ENCODE measurements around the gene CA10.

CA10 gene

DNA sequence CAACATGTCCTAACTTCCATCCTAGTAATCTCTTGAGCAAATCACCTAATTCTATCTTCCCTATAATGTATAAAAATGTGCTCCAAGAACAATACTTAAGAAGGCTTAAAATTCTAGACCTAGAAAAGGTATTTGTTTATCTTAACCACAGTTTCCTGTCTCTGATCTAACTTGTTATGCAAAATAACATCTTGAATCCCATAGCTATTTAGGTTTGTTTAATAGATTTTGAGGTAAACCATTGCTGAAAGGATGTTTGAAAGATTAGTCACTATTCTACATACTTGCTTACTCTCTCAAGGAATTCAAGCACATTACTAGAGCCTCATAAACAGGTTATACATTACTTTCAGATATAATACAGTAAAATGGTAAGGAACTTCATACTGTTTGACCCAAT is 13.0 kb downstream of the CA10 start:
- no peak for DNase-seq

DNA sequence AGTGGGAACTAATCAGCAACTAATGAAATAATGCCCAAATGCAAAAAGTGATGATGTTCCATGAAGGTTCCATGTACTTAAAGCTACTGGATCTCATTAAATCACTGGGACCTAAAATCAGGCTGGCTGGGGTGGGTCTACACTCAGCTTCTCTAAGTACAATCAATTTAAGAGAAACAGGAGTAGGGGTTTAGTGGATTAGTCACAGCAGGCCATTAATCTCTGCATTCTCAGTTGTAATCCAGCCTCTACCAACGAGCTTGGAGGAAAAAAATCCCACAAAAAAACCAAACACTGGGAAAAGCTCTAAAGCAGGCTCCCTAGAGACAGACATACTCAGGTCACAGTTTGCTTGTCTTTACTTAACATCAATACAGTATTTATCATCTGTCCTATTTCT is 15.0 kb downstream of the CA10 start:
- DNase-seq: no peak

DNA sequence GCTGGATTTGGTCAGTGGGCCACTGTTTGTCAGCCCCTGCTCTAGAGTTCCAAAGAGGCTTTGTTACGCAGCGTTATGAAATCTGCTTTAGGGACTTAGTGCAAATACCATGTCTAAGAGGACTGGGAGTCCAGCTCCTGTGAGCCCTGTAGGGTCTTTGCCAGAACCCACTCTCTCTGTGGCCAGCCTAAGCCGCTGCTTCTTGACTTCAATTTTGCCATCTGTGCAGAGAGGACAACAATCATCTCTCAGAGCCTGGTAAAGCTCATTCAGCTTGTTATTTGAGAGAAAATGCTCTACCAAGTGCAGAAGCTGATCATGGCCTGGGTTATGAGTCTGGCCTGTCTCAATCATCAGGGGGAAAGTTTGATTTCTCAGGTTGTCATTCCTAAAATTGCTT is 17.9 kb downstream of the CA10 start:
- DNase-seq: no peak

DNA sequence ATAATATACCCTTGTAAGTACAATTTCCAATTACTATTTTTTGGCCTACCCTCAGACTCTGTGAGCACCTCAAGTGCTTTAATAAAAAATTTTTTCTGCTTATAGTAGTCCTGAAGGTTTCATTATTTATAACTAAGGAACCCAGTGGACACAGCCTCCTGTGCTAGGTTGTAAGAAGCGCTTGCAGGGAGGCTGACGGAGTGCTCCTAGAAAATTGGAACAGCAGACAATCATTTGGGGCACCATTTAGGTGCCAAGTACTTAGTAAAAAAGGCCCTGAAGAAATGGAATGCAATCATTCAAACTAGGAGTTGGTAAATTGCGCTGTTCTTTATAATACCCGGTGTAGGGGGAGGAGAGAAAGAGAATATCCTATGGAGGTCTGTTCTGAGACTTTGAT is 19.8 kb downstream of the CA10 start:
- DNase-seq: no peak

DNA sequence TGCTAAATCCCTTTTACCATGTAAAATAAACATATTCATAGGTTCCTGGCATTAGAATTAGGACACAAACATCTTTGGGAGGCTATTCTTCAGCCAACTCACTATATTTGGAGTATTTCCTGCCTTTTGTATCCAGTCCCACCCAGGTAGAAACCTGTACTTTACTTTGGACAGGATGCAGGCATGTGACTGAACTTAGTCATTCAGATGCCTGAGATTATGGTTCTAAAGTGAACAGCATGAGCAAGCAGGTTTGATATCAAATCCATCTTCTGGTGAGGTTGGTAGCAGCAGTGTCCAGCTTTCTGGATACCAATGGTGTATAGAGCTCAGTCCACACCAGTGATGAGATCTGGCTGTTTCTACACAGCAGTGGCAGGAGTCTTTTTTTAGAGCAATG is 20.2 kb downstream of the CA10 start:
- no peak for DNase-seq

DNA sequence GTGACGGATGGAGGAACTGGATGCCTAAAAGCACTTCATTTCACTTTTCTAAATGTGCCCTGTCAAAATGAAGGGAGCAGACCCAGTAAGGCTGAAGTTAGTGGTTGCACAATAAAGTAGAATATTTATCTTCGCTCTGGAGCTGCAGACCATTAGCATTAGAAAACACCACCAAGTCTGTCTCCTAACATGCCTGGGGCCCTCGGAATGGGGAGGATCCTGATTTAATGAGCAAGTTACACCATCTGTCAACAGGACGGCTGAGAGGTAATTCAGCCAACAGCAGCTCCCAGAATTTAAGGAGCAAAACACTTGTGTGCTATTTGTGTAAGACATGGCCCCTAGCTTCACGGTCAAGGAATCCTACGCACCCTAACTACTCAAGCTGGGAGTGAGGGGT is 22.3 kb downstream of the CA10 start:
- no peak for DNase-seq

DNA sequence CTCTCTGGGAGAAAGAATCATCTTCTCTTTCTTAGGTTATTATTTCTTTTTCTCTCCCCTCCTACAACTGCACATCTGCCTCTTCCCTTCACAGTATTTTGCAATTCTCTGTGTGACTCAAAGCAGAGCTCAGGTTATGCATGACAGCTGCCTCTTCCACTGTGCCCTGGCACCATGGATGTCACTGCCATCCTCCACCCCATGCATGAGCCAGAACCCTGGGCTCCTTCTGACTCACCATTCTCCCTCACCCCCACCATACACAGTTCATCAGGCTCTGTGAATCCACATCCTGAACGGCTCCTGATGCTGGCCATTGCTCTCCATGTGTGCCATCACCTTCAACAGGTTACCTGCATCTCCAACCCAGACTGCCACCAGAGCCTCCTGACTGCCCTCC is 23.9 kb downstream of the CA10 start:
- DNase-seq: no peak

DNA sequence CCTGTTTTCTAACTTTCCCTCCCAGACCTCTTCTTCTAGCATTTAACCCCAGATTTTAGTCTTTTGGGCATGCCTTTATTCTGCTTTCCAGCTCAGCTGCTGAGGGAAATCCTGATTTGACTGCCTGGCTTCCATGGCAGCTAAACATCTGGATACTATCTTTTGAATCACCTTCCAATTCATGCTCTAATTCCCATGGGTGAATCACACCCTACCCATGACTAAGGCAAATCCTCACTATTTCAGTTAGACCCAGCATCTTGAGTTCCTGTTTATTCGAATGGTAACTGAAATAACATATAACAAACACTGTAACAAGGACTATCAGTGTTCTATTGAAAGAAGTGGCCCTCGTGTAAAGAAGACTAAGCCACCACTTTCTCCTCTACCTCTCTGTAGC is 29.8 kb downstream of the CA10 start:
- DNase-seq: no peak

DNA sequence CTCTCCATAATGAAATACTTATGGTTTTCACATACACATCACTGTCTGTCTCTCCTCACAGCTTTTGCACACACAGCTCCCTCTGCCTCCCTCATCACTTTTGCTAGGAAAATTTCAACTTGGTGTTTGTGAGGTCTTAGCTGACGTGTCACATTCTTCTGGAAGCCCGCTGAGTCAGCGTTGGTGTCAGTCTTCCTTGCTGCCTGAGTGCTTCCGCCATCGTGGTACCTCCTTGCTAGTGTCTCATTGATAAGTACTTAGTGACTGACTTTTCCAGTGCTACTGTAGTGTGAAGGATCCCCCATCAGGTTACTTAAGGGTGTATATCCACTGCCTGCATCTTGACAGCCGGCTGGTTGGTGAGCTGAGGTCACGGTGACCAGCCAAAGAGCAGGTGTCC is 33.5 kb downstream of the CA10 start:
- no peak for DNase-seq

DNA sequence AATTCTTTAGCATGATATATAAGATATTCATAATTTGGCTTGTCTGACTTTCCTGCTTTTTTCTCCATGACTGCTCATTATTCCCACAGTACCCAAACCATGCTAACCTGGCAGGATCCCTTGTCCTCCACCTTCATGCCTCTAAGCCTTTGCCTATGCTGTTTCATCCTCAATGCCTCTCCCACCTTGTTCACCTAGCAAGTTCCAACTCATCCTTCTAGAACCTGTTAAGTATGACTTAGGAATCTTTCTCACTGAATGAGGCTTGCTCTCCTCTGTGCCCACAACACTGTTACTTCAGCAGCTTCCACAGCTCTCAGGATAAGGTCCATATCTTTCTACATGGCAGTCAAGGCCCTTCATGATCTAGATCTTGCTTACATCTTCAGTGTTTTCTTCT is 34.0 kb downstream of the CA10 start:
- no peak for DNase-seq

DNA sequence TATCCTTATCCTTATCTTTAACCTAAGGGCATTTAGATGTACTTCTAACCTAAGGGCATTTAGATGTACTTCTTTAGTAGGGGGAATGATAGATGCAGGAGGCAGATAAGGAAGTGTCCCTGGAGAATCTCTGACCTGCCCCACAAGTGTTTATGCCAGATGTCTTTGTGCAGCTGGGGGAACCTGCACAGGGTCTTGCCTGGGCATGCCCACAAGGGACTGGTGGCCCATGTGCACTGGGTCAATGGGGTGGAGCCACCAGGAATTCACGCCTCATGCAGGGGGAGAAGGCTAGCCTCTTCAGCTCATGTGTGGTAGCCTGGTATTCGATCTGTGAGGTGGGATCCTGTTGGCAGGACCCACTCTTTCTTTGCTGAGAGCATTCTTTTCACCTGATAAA is 38.0 kb downstream of the CA10 start:
- DNase-seq: no peak

DNA sequence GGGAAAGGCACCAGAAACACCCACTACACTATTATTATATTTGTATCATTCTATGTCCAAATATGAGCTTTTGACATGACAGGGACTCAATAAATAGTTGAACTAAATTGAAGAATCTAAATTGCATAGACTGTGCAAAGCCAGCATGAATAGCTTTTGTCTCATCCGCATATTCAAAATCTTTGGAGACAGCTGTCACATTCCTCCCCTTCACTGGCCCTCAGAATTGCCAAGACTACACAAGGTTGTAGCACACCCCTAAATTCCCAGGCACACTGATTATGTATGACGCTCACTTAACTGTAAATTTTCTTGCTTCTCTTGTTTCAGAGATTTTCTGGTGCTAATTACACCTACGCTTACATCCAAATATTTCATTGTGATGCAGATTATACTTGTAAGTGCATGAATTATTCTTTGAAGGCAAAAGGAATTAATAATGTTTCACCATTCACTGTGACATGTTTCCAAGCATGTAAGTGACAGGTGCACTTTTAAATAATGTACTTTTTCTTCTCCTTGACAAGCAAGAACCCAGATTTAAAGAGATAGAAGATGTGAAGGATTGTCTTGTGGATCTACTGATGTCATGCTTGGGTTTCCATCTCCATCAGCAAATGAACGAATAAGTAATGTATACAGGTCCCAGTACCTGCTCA is 47.5 kb downstream of the CA10 start:
- DNase-seq: no peak

DNA sequence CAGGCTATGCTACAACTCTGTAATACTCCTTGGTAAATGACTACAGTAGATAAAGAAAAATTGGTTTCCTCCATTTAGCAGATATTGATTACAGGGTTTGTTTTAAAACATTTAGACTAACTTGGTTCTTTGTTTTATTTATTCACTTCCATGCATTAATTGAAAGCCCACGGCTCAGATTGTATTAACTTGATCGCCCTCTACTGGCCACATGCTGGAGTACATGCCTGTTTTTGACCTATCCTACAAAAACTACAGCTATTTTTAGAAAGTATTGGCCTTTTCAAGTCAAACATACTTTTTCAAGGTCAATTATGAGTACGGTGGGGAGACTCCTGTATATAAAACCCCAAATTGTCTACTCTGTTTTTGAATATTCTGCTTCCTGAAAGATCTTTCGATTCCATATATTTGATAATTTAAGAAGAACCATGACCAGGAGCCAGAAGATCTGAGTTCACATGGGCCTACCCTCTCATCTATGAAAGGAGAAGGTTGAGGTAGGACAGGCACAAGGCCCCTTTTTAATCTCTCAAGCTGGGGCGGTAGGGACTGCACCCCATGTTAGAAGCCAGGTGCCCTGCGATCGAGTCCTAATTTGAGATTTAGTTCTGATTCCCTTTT is 51.8 kb downstream of the CA10 start:
- DNase-seq: peak; percentile 53

DNA sequence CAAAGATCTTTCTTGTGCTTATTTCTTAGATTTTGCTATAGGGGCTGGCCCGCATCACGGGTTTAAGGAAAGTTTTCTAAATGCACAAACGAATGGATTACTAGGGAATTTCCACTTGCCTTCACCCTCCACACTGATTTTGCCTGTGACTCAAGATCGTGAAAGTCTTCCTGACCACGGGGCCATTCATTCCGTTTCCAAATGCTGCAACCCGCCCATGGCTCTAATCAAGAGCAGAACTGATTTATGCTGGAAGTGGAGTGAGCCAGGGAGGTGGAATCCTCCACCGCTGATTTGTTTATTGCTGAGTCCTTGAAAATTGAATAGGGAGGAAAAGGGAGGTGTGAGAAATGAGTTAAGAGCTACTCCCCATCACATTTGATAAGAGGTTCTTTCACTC is 52.4 kb downstream of the CA10 start:
- no peak for DNase-seq

DNA sequence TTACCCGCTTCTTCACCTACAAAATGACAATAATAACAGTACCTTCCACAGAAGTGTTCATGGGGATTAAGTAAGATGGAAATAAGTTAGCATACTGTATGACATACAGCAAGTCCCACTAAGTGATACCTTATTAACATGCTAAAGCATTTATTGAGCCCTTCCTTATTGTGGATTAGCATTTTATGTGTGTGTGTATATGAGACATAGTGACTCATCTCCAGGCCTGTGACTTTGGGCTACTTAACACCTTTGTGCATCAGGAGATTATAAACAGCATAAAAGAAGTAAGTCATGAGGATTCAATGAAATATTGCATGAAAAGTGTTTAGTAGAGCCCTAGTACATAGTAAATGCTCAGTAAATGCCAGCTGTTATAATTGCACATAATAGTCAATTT is 52.9 kb downstream of the CA10 start:
- DNase-seq: no peak

DNA sequence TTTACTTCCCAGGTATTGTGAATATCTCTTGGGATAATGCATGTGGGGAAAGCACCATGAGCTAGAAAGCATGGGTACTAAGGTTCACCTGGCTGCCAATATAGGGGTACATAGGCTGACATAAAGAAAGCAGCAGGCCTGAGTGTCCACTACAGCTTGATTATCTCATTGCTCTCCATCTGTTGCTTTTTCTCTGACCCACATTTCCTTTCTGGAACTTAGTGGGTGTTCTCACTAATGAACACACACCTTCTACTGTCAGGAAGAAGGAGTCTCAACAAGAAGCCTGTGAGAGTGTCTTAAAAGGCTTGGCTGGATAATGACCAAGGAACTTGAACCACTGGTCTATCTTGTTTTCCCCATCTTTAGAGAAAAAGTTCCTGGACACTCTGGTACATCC is 62.5 kb downstream of the CA10 start:
- no peak for DNase-seq

DNA sequence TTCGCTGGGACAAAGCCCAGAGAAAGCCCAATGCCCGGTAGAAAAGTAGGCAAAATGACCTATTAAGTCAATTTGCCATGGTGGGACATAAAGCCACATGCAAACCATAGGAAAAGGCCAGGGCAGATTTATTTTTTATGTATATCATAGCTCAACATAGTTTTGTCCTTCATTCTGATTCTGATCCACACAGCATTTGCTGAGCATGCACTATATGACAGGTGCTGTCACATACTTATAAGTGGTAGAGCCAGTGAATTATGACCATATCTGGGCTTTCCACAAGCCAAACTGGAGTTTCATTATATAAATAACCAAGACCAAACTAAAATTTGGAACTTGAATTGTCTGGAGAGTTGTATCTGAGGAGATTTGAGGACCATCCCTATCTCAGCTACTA is 74.3 kb downstream of the CA10 start:
- DNase-seq: no peak

DNA sequence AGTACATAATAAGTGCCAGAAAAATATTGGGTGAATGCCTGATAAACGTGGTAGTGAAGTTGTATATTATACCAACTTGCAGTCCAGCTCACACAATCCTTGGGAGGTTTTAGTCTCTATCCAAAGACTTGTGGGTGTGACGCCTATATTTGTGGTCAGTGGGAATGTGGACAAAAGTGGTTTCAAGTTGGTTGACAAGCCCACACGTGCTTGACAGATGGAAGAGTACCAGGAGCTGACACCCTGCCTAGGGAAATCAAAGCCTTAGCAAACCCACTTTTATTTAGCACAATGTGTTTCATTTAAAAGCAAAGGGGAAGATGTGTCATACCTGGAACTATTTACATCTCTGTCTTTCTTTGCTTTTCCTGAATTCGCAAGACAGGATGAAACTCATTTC is 79.0 kb downstream of the CA10 start:
- DNase-seq: no peak

DNA sequence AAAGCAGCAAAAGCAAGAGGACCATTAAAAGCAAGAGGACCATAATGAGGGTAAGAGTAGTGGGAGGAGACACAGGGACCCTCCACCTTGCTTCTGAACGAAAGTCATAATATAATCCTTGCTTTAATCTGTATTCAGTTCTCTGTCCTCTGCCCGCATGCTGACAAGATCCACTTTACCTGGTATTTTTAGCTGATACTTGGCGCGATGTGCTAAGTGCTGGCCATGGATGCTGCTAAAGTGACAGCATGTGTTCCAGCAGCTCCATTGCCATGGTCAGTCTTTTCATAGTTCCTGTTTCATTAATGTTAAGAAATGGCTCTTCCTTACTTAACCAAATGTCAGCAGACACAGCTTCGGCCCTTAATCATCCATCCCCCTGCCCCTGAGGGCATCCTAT is 86.8 kb downstream of the CA10 start:
- no peak for DNase-seq

DNA sequence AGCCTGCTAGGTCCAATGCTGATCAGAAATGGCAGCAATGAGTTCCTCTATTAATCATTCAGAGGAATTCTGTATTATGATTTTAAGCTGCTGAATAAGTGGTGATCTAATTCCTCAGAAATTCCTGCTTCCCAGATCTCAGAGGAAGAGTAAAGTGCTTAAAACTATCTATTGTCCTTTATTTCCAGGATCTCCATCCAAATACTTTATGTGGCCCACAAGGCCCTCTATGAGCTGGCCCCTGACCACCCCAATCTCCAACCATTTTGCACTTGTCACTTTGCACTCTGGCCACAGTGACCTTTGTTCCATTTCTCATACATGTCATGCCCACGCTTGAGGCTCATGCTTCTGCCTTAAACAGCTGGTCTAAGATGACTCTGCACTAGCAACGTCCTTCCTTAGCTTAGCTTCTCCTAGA is 93.7 kb downstream of the CA10 start:
- DNase-seq: no peak

DNA sequence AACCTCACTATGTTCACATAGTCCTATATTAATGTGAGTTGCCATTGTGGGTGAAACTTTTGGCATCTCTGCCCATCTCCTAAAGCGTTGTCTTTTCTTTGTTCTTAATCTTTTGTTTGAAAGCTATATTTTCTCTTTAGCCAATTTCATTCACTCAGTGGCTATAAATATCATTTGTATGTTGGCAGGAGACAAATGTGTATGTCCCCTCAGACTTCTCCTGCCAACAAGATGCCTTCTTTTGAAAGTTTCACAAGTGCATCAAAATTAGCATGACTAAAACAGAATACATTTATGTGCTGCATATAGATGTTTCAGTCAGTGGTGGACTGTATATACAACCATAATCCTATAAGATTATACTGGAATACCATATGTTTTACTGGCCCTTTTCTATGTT is 109.0 kb downstream of the CA10 start:
- DNase-seq: no peak

DNA sequence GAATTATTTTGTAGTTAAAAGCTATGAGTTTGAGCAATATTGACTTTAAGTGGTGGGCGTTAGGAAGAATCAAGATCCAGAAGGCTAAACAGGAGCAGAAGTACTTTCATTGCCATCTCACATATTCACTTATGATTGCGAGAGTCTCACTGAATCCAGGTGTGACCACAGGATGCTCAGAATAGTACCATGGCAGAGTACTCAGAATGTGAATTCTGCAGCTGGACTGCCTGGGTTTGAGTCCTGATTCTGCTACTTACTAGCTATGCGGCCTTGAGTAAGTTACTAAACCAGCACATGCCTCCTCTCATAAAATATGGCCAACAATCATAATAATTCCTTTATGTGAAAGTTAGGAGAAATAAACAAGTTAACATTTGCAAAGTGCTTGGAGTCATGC is 109.5 kb downstream of the CA10 start:
- DNase-seq: no peak

DNA sequence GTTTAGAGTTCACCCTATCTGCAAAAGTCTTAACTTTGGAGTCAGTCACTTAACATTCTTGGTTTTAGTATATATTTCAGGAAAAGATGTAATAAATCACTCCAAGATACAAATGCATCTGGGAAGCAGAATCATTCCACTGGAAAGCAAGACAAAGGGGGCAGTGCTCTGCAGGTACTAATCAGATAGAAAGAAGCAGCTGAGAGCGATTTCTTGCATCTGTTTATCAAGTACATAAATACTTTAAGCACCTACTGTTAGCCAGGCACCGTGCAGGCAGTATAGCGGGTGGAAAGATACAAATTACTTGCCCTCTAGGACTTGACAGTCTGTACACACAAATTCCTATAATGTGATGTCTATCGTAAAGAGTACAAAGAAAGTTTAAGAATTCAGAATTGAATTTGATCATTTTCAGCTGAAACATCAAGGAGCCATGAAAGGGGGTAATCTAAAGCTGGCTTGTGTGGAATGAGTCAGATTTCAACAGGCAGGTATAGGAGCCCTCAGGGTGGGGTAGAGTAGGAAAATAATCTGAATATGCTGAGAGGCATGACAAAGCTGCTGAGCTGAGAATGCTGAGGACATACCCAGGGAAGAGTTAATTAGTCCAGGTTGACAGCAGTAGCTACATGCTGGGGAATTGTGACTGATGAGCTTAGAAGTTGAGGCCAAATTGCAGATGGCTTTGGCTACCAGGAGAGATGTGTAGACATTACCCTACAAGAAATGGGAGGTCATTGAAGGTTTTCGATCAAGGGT is 110.2 kb downstream of the CA10 start:
- DNase-seq: no peak

DNA sequence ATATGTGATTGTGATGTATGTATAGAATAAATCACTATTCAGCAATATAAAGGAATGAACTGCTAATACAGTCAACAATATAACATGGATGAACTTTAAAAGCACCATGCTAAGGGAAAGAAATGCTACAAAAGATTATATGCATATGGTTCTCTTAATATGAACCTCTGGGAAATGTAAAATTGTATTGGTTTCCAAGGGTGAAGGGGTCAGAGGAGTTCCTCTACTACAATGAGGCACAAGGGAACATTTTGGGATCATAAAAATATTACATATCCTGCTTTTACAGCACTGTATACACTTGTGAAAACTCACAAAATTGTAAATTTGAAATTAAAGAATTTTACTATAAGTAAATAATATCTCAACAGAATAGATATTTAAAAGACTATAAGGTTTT is 111.4 kb downstream of the CA10 start:
- no peak for DNase-seq
